HEK293T (cell line): ENCODE measurements around the gene RAD51B.

Experiments used
- FOXA1 ChIP-seq: fragments of 450-650 bp; IDR thresholded peaks from 2 replicates; pipeline ENCODE4 v1.6.1; 2016; ENCODE audit warnings: mild to moderate bottlenecking
- NFRKB ChIP-seq: fragments of 450-650 bp; IDR thresholded peaks from 2 replicates; pipeline ENCODE4 v1.6.1; 2016; ENCODE audit warnings: mild to moderate bottlenecking, moderate library complexity
- PKNOX1 ChIP-seq: fragments of 450-650 bp; IDR thresholded peaks from 2 replicates; pipeline ENCODE4 v1.6.1; 2016
- SP1 ChIP-seq: fragments of 450-650 bp; IDR thresholded peaks from 2 replicates; pipeline ENCODE4 v1.6.1; 2017
- TARDBP ChIP-seq: fragments of 450-650 bp; IDR thresholded peaks from 2 replicates; pipeline ENCODE4 v1.6.1; 2016

GRCh38 chr14:68530443-68530842 lies 710.9 kb downstream of the RAD51B start:
- TF ChIP-seq PKNOX1, result no peak
- no peak for TF ChIP-seq NFRKB
- no peak for TF ChIP-seq TARDBP
- TF ChIP-seq FOXA1, result no peak
- TF ChIP-seq SP1, result no peak
